Activated CD4-positive, alpha-beta T cell treated with anti-CD3 and anti-CD28 coated beads, Interleukin-2, amount 50 U/mL, for 48 hours (primary cell): Measurements from ENCODE around the gene HS6ST3.
"Not testable (repeated sequence)": the region's sequence is repeated elsewhere in the genome, so short reads cannot be mapped to it uniquely, and the experiment has no call there.

ENCODE experiments used
- DNase-seq, 2 experiments: peaks; one replicate each; pipeline ENCODE4 v3.0.0-alpha.2; 2020

Gene HS6ST3

DNA sequence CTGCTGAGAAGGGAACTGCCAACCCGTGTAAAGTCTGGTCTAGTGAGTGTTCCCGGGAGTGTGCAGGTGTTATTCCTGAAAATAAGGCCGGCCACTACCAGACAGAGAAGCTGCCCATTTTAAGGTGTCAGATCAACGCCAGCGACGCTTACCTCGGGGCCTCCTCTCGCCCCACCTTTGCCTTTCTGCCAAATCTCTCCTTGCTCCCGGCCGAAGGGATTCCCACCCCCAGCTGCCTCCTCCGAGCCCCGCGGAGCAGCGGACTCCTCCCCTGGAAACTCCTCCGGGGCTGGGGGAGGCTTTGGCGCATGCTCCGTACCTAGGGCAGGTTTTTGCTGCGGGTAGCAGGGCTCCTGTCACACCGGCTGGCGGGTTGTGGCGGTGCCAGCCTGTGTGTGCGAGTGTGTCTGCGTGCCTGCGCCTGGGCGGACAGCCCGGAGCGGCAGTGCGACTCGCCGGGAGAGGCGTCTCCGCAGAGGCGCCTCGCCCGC, at the start of gene HS6ST3:
TSS of gene HS6ST3 (plus strand) at position 359 of the 491 bp plus-strand sequence.
- peak in 1 of 2 experiments; percentile 4 for DNase-seq

GRCh38 chr13:96041326-96042110, 48.4 kb upstream of the HS6ST3 start:
- no peak for DNase-seq

DNA sequence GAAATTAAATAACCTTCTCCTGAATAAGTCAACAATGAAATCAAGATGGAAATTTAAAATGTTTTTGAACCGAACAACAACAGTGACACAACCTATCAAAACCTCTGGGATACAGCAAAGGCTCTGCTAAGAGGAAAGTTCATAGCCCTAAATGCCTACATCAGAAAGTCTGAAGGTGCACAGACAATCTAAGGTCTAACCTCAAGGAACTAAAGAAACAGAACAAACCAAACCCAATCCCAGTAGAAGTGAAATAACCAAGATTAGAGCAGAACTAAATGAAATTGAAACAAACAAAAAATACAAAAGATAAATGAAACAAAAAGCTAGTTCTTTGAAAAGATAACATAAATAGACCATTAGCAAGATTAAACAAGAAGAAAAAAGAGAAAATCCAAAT, 45.7 kb upstream of the HS6ST3 start:
- no peak for DNase-seq

DNA sequence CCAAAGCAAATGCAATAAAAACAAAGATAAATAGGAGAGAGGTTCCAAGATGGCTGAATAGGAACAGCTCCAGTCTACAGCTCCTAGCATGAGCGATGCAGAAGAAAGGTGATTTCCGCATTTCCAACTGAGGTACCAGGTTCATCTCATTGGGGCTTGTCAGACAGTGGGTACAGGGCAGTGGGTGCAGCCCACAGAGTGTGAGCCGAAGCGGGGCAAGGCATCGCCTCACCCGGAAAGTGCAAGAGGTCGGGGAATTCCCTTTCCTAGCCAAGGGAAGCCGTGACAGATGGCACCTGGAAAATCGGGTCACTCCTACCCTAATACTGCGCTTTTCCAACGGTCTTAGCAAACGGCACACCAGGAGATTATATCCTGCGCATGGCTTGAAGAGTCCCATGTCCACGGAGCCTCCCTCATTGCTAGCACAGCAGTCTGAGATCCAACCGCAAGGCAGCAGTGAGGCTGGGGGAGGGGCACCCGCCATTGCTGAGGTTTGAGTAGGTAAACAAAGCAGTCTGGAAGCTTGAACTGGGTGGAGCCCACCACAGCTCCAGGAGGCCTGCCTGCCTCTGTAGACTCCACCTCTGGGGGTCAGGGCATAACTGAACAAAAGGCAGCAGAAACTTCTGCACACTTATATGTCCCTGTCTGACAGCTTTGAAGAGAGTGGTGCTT, 43.3 kb upstream of the HS6ST3 start:
- not testable (repeated sequence) for DNase-seq

DNA sequence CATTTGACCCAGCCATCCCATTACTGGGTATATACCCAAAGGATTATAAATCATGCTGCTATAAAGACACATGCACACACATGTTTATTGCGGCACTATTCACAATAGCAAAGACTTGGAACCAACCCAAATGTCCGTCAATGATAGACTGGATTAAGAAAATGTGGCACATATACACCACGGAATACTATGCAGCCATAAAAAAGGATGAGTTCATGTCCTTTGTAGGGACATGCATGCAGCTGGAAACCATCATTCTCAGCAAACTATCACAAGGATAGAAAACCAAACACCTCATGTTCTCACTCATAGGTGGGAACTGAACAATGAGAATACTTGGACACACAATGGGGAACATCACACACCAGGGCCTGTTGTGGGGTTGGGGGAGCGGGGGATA, 39.0 kb upstream of the HS6ST3 start:
- DNase-seq = not testable (repeated sequence)

DNA sequence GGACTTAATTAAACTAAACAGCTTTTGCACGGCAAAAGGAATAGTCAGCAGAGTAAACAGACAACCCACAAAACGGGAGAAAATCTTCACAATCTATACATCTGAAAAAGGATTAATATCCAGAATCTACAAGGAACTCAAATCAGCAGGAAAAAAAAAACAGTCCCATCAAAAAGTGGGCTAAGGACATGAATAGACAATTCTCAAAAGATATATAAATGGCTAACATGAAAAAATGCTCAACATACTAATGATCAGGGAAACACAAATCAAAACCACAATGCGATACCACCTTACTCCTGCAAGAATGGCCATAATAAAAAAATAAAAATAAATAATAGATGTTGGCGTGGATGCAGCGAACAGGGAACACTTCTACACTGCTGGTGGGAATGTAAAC, 38.4 kb upstream of the HS6ST3 start:
- DNase-seq = not testable (repeated sequence)

DNA sequence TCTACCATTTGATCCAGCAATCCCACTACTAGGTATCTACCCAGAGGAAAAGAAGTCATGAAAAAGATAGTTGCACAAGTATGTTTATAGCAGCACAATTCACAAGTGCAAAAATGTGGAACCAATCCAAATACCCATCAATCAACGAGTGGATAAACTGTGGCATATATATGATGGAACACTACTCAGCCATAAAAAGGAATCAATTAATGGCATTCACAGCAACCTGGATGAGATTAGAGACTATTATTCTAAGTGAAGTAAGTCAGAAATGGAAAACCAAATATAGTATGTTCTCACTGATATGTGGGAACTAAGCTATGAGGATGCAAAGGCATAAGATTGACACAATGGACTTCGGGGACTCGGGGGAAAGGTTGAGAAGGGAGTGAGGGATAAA, 38.0 kb upstream of the HS6ST3 start:
- DNase-seq = not testable (repeated sequence)

- no peak for DNase-seq
Measured at GRCh38 chr13:96052656-96053002, 37.3 kb upstream of the HS6ST3 start.

DNA sequence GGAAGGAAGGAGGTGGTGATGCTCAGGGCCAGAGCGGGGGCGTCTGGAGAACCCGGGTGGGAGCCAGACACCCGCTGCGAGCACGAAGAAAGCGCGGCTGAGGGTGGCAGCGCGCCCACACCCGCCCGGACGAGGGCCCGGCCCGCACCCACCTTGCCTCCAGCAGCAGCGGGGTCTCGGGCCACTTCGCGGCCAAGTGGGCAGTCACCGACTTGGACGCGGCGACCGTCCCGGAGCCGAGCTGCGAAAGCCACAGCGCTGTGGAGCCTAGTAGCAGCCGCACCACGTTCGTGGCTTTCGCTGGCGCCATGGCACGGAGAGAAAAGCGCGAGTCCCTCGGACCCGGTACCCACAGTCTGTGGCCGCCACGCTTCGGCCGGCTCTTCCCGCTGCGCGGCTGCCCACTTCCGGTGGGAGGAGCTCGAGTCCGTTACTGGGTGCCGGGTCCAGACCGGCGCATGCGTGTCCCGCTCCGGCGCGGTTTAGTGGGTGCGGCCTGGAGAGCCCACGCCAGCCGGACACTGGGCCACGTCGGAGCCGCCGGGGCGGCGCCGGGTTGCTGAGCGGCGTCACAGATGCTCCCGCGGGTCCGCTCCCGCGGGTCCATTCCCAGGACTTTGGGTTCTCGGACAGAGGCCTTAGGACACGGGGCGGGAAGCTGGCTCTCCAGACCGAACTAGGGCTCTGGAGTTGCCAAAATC, 36.8 kb upstream of the HS6ST3 start, which contains the start of gene UGGT2:
TSS of gene UGGT2 (minus strand) at position 399 of the 701 bp plus-strand sequence. CDS start at position 310, 89 bp downstream.
- DNase-seq = peak; percentile 8 to 22

DNA sequence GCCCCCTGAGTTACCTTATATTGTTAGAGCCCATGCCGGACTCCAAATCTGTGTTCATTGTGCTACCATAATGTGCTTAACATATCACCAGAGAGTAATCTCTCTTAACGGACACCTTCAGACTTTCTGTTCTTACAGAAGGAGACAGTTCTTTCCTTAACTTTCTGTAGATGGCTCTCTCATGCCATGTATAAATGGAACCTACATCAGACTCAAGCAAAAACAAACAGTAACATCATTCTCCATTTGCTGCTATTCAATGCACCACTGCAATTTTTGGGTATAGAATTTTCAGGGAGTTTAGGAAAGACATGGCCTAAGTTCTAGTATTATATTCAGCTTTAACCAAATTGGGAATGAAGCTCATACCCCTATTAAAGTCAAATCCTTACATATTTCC, 24.1 kb upstream of the HS6ST3 start:
- DNase-seq = no peak

GRCh38 chr13:96068729-96069128, 21.2 kb upstream of the HS6ST3 start:
- DNase-seq = no peak

- DNase-seq = no peak
Measured at GRCh38 chr13:96071504-96071903, 18.4 kb upstream of the HS6ST3 start.

DNA sequence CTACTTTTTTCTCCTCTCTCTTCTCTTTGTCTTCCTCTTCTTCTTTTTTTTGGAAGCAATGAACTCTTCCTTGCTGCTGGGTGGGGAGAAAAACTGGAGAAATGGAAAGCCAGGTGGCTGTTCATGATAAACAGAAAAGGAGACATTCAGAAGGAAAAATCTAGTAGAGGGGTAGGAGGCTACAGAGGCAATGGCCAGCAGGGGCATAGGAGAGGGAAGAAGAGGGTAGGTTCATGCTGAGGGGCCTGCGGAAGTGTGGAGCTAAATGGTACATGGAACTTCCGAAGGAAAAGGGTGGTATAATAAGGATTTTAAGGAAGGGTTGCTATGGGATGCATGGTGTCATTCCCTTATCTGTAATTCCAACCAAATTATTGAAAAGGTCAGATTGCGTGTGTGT, 17.5 kb upstream of the HS6ST3 start:
- DNase-seq = no peak

GRCh38 chr13:96075953-96076543, 13.9 kb upstream of the HS6ST3 start:
- no peak for DNase-seq

- no peak for DNase-seq
Measured at GRCh38 chr13:96080676-96081075, 9.2 kb upstream of the HS6ST3 start.

DNA sequence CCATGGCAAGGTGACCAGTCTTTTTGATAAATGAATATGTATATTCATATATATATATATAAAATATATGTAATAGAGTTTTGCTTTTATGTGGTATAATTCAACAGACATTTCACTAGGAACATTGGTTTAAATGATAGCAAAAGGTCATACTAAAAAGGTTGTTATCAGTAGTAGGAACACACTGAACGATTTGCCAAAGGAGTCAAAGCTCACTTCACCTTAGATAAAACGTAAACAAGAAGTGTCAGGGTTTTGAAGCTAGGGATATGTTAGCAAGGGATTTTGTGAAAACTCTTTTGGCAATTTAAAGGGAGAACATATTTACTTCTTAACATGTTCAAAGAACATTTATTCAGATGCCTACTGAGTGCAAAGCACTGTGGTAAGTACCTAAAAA, 8.0 kb upstream of the HS6ST3 start:
- no peak for DNase-seq

DNA sequence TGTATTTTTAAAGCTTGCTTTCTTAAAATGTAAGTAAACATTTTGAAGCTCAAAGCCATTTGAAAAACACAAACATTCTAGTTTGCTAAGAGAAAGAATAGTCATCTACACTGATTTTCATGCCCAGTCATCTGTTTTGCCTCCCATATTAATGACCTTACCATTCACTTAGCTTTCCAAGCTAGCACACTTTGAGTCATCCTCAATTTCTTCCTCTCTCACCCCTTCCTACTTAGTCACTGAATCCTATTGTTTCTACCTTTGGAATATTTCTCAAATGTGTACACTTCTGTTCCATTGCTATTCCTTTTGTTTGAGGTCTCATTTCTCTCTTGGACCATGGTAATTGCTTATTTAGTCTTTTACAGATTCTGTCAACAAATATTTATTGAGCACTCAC, 7.3 kb upstream of the HS6ST3 start:
- DNase-seq = no peak

- no peak for DNase-seq
Measured at GRCh38 chr13:96086736-96087135, 3.2 kb upstream of the HS6ST3 start.

DNA sequence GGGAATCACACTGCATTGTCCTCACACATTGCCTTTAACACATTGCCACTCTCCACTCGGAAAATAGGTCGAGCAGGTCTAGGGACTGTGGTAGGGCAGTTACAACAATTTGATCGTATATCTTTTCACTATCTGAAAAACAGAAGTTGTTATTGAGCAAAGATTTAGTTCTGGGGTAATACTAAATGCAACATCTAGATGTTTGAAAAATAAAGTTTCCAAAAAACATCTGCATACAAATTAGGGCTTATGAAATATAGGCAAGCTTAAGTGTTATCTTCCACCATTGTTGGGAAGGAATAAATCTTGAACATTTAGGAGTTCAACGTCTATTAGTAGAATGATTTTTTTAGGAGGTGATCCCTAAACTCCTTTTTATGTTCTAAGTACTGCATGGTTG, 768 bp upstream of the HS6ST3 start:
- no peak for DNase-seq

- DNase-seq = peak in 1 of 2 experiments; percentile 4
Measured at GRCh38 chr13:96090240-96091101, 564 bp downstream of the HS6ST3 start.

DNA sequence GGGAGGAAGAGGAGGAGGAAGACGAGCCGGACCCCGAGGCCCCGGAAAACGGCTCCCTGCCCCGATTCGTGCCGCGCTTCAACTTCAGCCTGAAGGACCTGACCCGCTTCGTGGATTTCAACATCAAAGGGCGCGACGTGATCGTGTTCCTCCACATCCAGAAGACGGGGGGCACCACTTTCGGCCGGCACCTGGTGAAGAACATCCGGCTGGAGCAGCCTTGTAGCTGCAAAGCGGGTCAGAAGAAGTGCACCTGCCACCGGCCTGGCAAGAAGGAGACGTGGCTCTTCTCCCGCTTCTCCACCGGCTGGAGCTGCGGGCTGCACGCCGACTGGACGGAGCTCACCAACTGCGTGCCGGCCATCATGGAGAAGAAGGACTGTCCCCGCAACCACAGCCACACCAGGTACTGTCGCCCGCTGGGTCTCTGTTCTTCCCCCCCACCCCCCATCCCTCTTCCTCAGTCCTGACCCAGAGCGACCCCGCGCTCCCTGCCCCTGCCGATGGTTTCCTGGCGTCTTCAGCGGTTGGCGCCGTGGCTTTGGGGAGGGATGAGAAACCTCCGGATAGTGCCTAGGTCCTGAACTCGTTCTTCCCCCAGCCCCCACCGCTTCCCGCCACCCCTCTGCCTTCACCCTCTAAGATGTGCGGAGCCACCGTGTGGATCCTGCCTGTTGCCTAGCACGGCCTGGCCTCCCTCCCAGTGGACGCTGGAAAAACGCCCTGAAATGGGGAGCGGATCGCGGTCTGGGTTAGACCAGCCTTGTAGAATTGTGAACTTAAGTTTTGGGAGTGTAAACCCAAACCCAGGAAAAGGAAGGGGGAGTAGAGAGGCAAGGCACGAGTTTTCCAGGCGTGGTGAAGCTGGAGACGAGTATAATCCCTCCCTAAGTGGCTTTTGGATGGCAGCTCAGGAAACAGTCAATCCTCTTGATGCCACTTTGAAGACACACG, 1.5 kb downstream of the HS6ST3 start:
- DNase-seq = no peak
